SJCRH30 (cell line): ENCODE data around the gene SLC1A5. TPM values are rescaled to one million over a fixed set of nuclear protein-coding genes. Genes with fewer than 3 reads are reported as not detected.

Experiments used
- total RNA-seq: library from RNA; depleted of rRNA; stranded (reverse); fragments of >200 nt; shearing (Covaris generic); gene quantifications from 2 replicates; pipeline ENCODE4 v1.2.3, GENCODE V29; 2014; rRNA removed

The SLC1A5 gene
- total RNA-seq, 1 experiment from 2014 or later = 71.6 TPM

Other genes starting within 250 kb of the SLC1A5 start
- 239 and 247 TPM in 2 replicates for gene CALM3, start 187.3 kb downstream of the SLC1A5 start, total RNA-seq
- gene PTGIR, start 163.5 kb downstream of the SLC1A5 start, total RNA-seq = not detected in 2 replicates
- gene GNG8, start 152.4 kb downstream of the SLC1A5 start, total RNA-seq = not detected in 2 replicates
- 2.6 and 2.7 TPM in 2 replicates for gene DACT3, start 127.4 kb downstream of the SLC1A5 start, total RNA-seq
- 7.7 and 7.8 TPM in 2 replicates for gene PRKD2, start 71.5 kb downstream of the SLC1A5 start, total RNA-seq
- 15.6 and 17.8 TPM in 2 replicates for gene FKRP, start 42.5 kb downstream of the SLC1A5 start, total RNA-seq
- 75.3 and 80.6 TPM in 2 replicates for gene STRN4, start 42.1 kb downstream of the SLC1A5 start, total RNA-seq
- gene AP2S1, start 62.3 kb upstream of the SLC1A5 start, total RNA-seq = 133 and 139 TPM in 2 replicates
- 44.0 and 49.5 TPM in 2 replicates for gene ARHGAP35, start 72.4 kb upstream of the SLC1A5 start, total RNA-seq
- not detected in 2 replicates for gene NPAS1, start 231.2 kb upstream of the SLC1A5 start, total RNA-seq